Spleen (tissue), 7 donors: ENCODE data around the gene B2M.

Experiments
- CTCF ChIP-seq, 11 experiments: fragments of 200-600 bp in 7 of 11; fragments of 450-650 bp in 4 of 11; sonication (generic) in 4 of 11; IDR thresholded peaks in 8 of 11; conservative IDR thresholded peaks in 3 of 11; 1 replicate in 7 of 11; 2 replicates in 4 of 11; pipeline versions ENCODE4 v1.4.0 to v1.8.0; 2016 to 2021; ENCODE audit warnings: antibody characterized with exemption in 11 of 11, inconsistent platforms in 4 of 11, mild to moderate bottlenecking in 1 of 11
- POLR2A ChIP-seq, 3 donors: fragments of 450-650 bp; IDR thresholded peaks; one replicate each; pipeline ENCODE4 v1.5.1; 2017; ENCODE audit warnings: antibody characterized with exemption in 3 of 3, mild to moderate bottlenecking in 1 of 3
- POLR2AphosphoS5 ChIP-seq, 3 donors: sonication (generic); formaldehyde crosslinking; IDR thresholded peaks; one replicate each; pipeline ENCODE4 v1.5.1; 2017; ENCODE audit warnings: antibody characterized with exemption in 3 of 3
- donor health status: DM: no; HTN: no; CAD: no; lungs with moderate emphysema.
- donor health status: DM: no; HTN: no; CAD: no.
- donor health status: DM: no; HTN: no; CAD: no.

DNA sequence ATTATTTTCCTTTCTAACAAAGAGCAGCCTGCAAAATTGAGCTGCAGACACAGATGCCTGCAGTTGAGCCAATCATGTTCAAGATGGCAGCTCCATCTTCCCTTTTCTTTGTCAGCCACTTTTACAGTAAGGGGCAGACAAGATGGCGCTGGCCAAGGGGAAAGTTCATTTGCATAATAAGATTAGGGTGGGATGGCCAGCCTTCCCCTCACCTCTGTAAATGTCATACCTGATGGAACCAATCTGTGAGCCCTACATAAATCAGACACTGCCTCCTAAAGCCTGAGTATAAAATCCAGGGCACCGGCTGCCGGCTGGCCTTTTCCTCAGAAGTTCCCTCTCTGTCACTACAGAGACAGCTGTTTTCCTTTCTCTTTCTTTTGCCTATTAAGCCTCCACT lies 16.0 kb upstream of the B2M start:
- TF ChIP-seq CTCF (IDR thresholded peaks at IDR 0.05 in 8 of 11, conservative IDR thresholded peaks at IDR 0.05 in 3 of 11), result no peak
- no peak for TF ChIP-seq POLR2AphosphoS5 (IDR thresholded peaks at IDR 0.05)
- no peak for TF ChIP-seq POLR2A (IDR thresholded peaks at IDR 0.05)
